IMR-90 (cell line): Measurements from ENCODE around the gene VGLL1. TPM values are rescaled to one million over a fixed set of nuclear protein-coding genes. Genes with fewer than 3 reads are reported as not detected.

Experiments
- ATAC-seq: fragments of 200-7000 bp; cut with Tn5 transposase; 2 replicates; pipeline ENCODE4 v1.9.1; 2020; ENCODE audit warnings: low read depth, mild to moderate bottlenecking, moderate library complexity
- BruUV-seq: library from RNA; stranded (reverse); fragments of 400-500 nt; replicated peaks from 2 replicates; lab custom pipeline; 2021; lab: Mats Ljungman, UMichigan
- CTCF ChIA-PET: fragments of 300-600 bp; formaldehyde crosslinking; extraction: SDS; loops from one replicate; lab custom pipeline; 2021; ENCODE audit warnings: antibody characterized with exemption; lab: Yijun Ruan, JAX
- POLR2A ChIA-PET: fragments of 300-600 bp; sonication (Branson Sonifier 250); formaldehyde crosslinking; loops from one replicate; lab custom pipeline; 2022; ENCODE audit warnings: antibody characterized with exemption; ENCODE audit not compliant: unreplicated experiment; lab: Charles Lee
- DNase-seq: peaks from one replicate; pipeline ENCODE4 v3.0.0; 2013
- H2AFZ ChIP-seq: replicated peaks from 2 replicates; pipeline ENCODE3; 2013; ENCODE audit warnings: low read length, mild to moderate bottlenecking; ENCODE audit not compliant: poor library complexity
- H2AK5ac ChIP-seq: 2 replicates; pipeline ENCODE4 v1.6.1; 2013; ENCODE audit warnings: low read depth, low read length, inconsistent platforms
- H2AK9ac ChIP-seq: replicated peaks from 2 replicates; pipeline ENCODE3; 2013; ENCODE audit warnings: mild to moderate bottlenecking, low read depth, low read length, moderate library complexity; ENCODE audit not compliant: poor library complexity
- H2BK120ac ChIP-seq: 2 replicates; pipeline ENCODE4 v1.6.1; 2013; ENCODE audit warnings: low read depth, low read length, inconsistent platforms
- H2BK15ac ChIP-seq: 3 replicates; pipeline ENCODE4 v1.6.1; 2013; ENCODE audit warnings: low read depth, low read length, inconsistent platforms
- H2BK20ac ChIP-seq: 2 replicates; pipeline ENCODE4 v1.6.1; 2013; ENCODE audit warnings: low read depth, mild to moderate bottlenecking, inconsistent platforms, low read length, moderate library complexity
- H2BK5ac ChIP-seq: 2 replicates; pipeline ENCODE4 v1.6.1; 2013; ENCODE audit warnings: mild to moderate bottlenecking, low read depth, low read length, inconsistent platforms; ENCODE audit not compliant: poor library complexity, severe bottlenecking
- H3K14ac ChIP-seq: replicated peaks from 2 replicates; pipeline ENCODE4 v1.6.1; 2013; ENCODE audit warnings: low read depth, low read length, inconsistent platforms
- H3K18ac ChIP-seq: 2 replicates; pipeline ENCODE4 v1.6.1; 2013; ENCODE audit warnings: low read depth, low read length, control low read depth
- H3K23ac ChIP-seq: 2 replicates; pipeline ENCODE4 v1.6.1; 2013; ENCODE audit warnings: low read depth, low read length, inconsistent platforms
- H3K27ac ChIP-seq: 2 replicates; pipeline ENCODE4 v1.5.1; 2013; ENCODE audit warnings: mild to moderate bottlenecking, control low read depth, low read length; ENCODE audit not compliant: insufficient read depth
- H3K27me3 ChIP-seq: 2 replicates; pipeline ENCODE4 v1.6.1; 2013; ENCODE audit warnings: low read length; ENCODE audit not compliant: control insufficient read depth, insufficient read depth
- H3K36me3 ChIP-seq: 2 replicates; pipeline ENCODE4 v1.6.1; 2013; ENCODE audit warnings: low read length, mixed read lengths; ENCODE audit not compliant: control insufficient read depth, insufficient read depth
- H3K4ac ChIP-seq: 2 replicates; pipeline ENCODE4 v1.6.1; 2013; ENCODE audit warnings: low read depth, low read length, inconsistent platforms
- H3K4me1 ChIP-seq: 2 replicates; pipeline ENCODE4 v1.6.1; 2013; ENCODE audit warnings: low read length, mixed read lengths; ENCODE audit not compliant: control insufficient read depth, insufficient read depth
- H3K4me2 ChIP-seq: 2 replicates; pipeline ENCODE4 v1.6.1; 2013; ENCODE audit warnings: low read depth, mild to moderate bottlenecking, control low read depth, low read length, moderate library complexity
- H3K4me3 ChIP-seq: 2 replicates; pipeline ENCODE4 v1.5.1; 2013; ENCODE audit warnings: low read depth, mild to moderate bottlenecking, control low read depth, low read length, moderate library complexity; ENCODE audit not compliant: insufficient read depth
- H3K56ac ChIP-seq: 2 replicates; pipeline ENCODE4 v1.6.1; 2013; ENCODE audit warnings: low read length, inconsistent platforms; ENCODE audit not compliant: insufficient read depth; ENCODE audit errors: extremely low read depth
- H3K79me1 ChIP-seq, 2 experiments: 2 replicates each; pipeline ENCODE4 v1.6.1; 2013; ENCODE audit warnings: low read length in 2 of 2, inconsistent platforms in 1 of 2, low read depth in 1 of 2
- H3K9ac ChIP-seq: 2 replicates; pipeline ENCODE4 v1.6.1; 2013; ENCODE audit warnings: low read depth, low read length, control low read depth
- H3K9me1 ChIP-seq: 2 replicates; pipeline ENCODE4 v1.6.1; 2013; ENCODE audit warnings: low read length, inconsistent platforms; ENCODE audit not compliant: insufficient read depth
- H3K9me3 ChIP-seq: 2 replicates; pipeline ENCODE4 v1.6.1; 2013; ENCODE audit warnings: low read length; ENCODE audit not compliant: control insufficient read depth, insufficient read depth
- H4K20me1 ChIP-seq: 2 replicates; pipeline ENCODE4 v1.6.1; 2013; ENCODE audit warnings: low read length, inconsistent platforms; ENCODE audit not compliant: insufficient read depth
- H4K5ac ChIP-seq: 2 replicates; pipeline ENCODE4 v1.6.1; 2013; ENCODE audit warnings: mild to moderate bottlenecking, low read depth, low read length, control low read depth
- H4K8ac ChIP-seq, 2 experiments: 2 replicates each; pipeline ENCODE4 v1.6.1; 2013; ENCODE audit warnings: low read depth in 2 of 2, low read length in 2 of 2, control low read depth in 1 of 2, inconsistent platforms in 1 of 2
- H4K91ac ChIP-seq: 2 replicates; pipeline ENCODE4 v1.6.1; 2013; ENCODE audit warnings: low read depth, low read length, inconsistent platforms; ENCODE audit not compliant: insufficient read depth
- CEBPB ChIP-seq: IDR thresholded peaks from 2 replicates; pipeline ENCODE4 v1.6.1; 2012; ENCODE audit warnings: low read depth, low read length, improper control_type of control experiment
- CHD1 ChIP-seq: IDR thresholded peaks from 2 replicates; pipeline ENCODE4 v1.6.1; 2012; ENCODE audit warnings: low read depth, low read length, improper control_type of control experiment
- MAZ ChIP-seq: IDR thresholded peaks from 2 replicates; pipeline ENCODE4 v1.6.1; 2012; ENCODE audit warnings: low read depth, mild to moderate bottlenecking, low read length, improper control_type of control experiment, moderate library complexity, borderline replicate concordance
- RCOR1 ChIP-seq: IDR thresholded peaks from 2 replicates; pipeline ENCODE4 v1.6.1; 2012; ENCODE audit warnings: mild to moderate bottlenecking, low read length, improper control_type of control experiment; ENCODE audit not compliant: insufficient replicate concordance
- WGBS, 2 experiments: methylation state at CpG; one replicate each; pipeline versions ENCODE4 v1.1.5 to v1.1.7; 2013; ENCODE audit warnings: missing lambda C conversion rate in 2 of 2; ENCODE audit not compliant: insufficient read length in 1 of 2; ENCODE audit errors: extremely low coverage in 2 of 2; 5-methylcytosine and 5-hydroxymethylcytosine counted together
- dilution Hi-C: fragments of 300-500 bp; cut with HindIII; formaldehyde crosslinking; loops from one replicate; pipeline ENCODE4 v1.14.3; 2018; ENCODE audit warnings: low sequenced_read_pairs; ENCODE audit not compliant: unreplicated experiment
- in situ Hi-C: fragments of 300-500 bp; cut with MboI; formaldehyde crosslinking; loops from 3 replicates; pipeline ENCODE4 v1.14.3; 2019; ENCODE audit warnings: low sequenced_read_pairs, inconsistent platforms, mixed read lengths
- intact Hi-C: fragments of 100-400 bp; cut with micrococcal nuclease; formaldehyde crosslinking; loops from 2 replicates; pipeline ENCODE4 v1.10.0; 2022
- polyA plus RNA-seq, 3 experiments: library from polyadenylated mRNA; depleted of rRNA; stranded (reverse); fragments of >200 nt; gene quantifications; 2 replicates each; pipeline ENCODE4 v1.2.3, GENCODE V29; 2012; ENCODE audit warnings: low replicate concordance in 1 of 3
- total RNA-seq: library from RNA; depleted of rRNA; stranded (reverse); fragments of >200 nt; gene quantifications from 2 replicates; pipeline ENCODE4 v1.2.3, GENCODE V29; 2012

Gene VGLL1
- total and polyA plus RNA-seq, 2 of the 4 experiments (the other 2 are of a cell fraction): not detected

DNA sequence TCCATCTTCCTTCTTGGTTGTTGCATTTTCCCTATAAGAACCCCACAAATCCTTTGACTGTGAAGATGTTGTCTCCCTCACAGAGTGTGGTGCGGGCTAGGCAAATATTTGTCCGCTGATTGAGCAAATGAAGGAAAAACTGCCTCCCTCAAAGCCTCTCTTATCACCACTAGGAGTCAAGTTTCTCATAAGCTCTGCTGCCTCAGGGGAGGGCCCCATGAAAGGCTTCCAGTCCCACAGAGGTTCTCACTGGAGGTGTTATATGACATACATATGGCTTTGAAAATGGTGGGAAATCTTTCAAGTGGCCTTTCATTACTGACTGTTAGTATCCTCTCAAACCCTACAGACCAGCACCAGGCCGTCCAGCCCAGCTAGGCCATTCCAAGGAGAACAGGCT lies 9.3 kb downstream of the VGLL1 start:
- Histone ChIP-seq H4K5ac (no peak overlapping the region), H2BK120ac (no peak overlapping the region), H2BK15ac (no peak overlapping the region), H3K27ac (no peak overlapping the region), H2BK5ac (no peak overlapping the region), H2BK20ac (no peak overlapping the region), H3K4me1 (no peaks in the 10 kb centered on the region), H3K23ac (no peak overlapping the region), H3K9me3 (no peaks in the 10 kb centered on the region), H3K9me1 (no peaks in the 10 kb centered on the region), H4K20me1 (no peaks in the 10 kb centered on the region), H2AK9ac (no peak overlapping the region), H3K14ac (no peak overlapping the region), H3K4me2 (no peak overlapping the region), H2AFZ (no peak overlapping the region), H3K18ac (no peak overlapping the region), H3K4ac (no peak overlapping the region), H3K56ac (no peak overlapping the region), H4K8ac (no peak overlapping the region), H4K91ac (no peak overlapping the region), H3K9ac (no peak overlapping the region), H3K36me3 (no peaks in the 10 kb centered on the region), H3K27me3 (peaks cover 4% of the 10 kb centered on the region), H3K79me1 (no peaks in the 10 kb centered on the region), H2AK5ac (no peak overlapping the region), H3K4me3 (no peak overlapping the region)
- ChIA-PET POLR2A (no interaction called here), CTCF (no interaction called here)
- BruUV-seq: no TSS peak
- dilution Hi-C loops: no loop called here
- no peak for ATAC-seq
- no CpG with 5 or more reads among the region's 3 CpGs for WGBS, 2 experiments
- TF ChIP-seq CEBPB: no peak
- TF ChIP-seq CHD1: no peak
- TF ChIP-seq RCOR1: no peak
- TF ChIP-seq MAZ: no peak
- in situ Hi-C loops: no loop called here
- intact Hi-C loops: no loop called here
- no peak for DNase-seq
